Measurements from ENCODE around the gene ZFR.
"Not testable (repeated sequence)": the region's sequence is repeated elsewhere in the genome, so short reads cannot be mapped to it uniquely, and the experiment has no call there.

ZFR gene

DNA sequence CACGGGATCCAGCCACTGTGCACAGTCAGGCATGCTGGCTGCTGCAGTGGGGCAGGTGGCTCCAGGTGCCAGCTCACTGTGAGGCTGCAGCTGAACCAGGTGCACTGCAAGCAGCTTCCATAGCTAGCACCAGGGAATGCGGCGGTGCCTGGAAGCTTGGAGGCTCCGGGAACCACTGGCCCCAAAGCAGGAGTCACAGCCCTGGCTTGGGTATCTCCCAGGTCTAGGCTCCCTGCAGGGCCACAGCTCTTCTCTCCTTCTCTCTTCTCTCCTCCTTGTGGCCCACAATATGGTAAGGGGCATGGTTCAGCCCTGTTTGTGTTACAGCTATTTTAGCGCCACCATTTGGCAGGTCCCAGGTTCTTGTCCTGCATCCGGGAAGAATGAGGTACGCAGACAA is 125.1 kb downstream of the ZFR start:
- DNase-seq, result no peak

DNA sequence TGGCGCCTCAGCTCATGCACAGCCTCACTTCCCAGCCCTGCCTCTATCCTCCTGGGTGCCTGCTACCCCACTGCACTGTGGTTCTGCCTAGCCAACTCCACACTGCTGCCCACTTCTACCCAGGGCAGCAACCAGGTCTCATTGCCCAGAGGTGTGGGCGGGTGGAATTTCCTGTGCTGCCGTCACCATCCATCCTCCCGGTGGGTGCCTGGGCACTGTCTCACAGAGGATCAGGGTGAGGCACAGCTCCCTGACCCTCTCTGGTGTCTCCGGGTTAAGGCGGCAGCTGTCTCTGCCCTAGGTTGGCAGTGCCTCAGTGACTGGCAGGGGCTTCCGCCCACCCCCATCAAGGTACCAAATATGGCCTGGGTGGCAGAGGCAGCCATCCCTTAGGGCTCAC is 127.5 kb downstream of the ZFR start:
- DNase-seq, result no peak

DNA sequence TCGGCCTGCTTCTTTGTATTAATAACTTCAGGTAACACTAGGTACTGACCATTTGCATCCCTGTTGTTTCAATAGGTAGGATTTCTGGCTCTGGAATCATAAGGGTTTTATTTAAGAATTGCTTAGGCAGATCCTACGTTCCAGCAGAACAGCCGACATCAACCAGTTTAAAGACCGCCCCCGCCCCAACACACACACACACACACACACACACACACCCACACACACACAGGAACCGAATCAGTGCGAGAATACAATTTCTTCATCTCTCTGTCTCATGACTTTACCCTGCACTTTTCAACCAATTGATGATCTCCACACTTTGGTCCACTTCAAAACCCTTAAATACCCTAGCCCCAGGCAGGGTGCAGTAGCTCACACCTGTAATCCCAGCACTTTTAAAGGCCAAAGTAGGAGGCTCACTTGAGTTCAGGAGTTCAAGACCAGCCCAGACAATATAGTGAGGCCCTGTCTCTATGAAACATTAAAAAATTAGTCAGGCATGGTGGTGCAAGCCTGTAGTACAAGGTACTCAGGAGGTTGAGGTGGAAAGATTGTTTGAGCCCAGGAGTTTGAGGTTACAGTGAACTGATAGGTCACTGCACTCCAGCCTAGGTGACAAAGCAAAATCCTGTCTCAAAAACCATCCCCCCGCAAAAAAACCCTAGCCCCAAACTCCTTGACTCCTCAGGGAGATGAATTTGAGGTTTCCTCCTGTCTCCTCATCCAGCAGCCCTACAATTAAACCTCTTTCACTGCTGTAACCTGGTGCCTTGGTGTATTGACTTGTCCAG is 129.1 kb downstream of the ZFR start:
- DNase-seq, result no peak

DNA sequence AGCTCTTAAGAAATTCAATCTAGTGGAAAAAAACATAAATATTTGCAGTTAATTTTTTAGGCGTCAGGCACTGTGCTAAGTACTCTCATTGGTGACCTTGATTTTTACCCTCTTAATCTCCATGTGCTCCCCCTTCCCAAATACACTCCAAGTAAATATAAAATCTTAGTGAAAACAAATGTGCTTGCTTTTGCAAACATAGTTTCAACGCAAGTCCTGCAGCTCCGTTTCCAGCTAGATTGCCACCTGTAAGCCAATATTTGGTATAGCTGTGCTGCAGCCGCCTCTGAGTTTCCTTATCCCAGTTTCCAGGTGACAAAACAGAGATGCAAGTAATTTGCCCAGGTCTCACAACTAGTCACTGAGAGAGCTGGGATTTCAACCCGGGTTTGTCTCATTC is 129.9 kb downstream of the ZFR start:
- no peak for DNase-seq

DNA sequence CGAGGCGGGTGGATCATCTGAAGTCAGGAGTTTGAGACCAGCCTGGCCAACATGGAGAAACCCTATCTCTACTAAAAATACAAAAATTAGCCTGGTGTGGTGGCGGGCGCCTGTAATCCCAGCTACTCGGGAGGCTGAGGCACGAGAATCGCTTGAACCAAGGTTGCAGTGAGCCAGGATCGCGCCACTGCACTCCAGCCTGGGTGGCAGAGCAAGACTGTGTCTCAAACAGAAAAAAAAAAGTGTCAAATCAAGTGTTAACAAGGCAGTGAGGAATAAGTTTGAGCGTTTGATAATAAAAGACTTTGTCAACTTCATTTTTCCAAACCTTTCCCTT is 130.4 kb downstream of the ZFR start:
- not testable (repeated sequence) for DNase-seq

DNA sequence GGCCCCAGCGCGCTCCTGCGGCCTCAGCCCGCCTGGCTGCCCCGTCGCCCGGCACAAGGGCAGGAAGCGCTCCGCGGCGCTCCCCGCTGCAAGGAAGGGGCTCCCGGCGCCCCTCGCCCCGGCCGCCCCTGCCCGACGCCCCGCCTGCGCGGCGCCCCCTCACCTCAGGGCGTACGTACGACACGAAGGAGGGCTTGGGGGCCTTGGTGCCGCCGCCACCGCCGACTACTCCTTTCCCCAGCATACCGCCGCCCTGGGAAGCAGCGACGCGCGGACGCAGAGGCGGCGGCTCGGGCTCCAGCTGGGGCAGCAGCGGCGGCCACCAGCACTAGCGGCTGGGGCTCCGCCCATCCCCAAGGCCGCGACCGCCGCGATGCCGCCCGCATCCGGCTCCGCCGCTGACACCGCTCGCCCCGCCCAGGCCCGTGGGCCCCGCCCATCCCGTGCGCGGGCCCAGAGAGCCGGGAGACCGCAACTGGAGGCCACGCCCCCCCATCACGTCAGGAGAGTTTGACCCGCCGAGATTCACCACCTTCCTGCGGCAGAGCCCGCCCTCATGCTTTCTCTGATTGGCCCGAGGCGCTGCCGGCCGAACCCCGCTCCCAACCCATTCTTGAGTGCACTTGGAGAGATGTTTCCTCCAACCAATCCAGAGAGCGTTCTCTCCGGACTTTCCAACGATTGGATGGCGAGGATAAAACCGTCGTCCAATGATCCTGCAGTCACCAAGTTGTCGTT is 131.8 kb downstream of the ZFR start, which contains the start of gene MTMR12:
Gene MTMR12, minus strand, starts transcription at position 345 of the 738 bp plus-strand sequence. Its CDS starts 101 bp downstream, at position 244.
- peak; percentile 100 for DNase-seq

DNA sequence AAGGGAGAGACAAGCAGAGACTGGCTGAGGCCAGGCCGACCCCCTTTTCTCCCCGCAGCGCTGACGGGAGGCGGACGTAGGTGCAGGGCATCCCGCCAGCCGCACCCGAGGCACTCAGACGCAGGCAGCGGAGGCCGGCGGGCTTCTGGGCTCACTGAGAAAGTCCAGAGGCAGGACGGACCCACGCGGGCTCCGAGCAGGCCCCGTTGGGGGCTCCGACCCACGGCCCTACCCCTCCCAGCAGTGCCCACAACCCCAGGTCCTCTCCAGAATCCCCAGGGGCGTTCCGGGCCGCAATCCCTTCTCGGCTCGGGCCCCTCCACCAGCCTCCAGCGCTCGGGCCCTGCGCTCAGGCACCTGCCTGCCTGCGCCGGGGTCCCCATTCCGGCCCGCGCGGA is 132.3 kb downstream of the ZFR start:
- DNase-seq, result peak; percentile 56

DNA sequence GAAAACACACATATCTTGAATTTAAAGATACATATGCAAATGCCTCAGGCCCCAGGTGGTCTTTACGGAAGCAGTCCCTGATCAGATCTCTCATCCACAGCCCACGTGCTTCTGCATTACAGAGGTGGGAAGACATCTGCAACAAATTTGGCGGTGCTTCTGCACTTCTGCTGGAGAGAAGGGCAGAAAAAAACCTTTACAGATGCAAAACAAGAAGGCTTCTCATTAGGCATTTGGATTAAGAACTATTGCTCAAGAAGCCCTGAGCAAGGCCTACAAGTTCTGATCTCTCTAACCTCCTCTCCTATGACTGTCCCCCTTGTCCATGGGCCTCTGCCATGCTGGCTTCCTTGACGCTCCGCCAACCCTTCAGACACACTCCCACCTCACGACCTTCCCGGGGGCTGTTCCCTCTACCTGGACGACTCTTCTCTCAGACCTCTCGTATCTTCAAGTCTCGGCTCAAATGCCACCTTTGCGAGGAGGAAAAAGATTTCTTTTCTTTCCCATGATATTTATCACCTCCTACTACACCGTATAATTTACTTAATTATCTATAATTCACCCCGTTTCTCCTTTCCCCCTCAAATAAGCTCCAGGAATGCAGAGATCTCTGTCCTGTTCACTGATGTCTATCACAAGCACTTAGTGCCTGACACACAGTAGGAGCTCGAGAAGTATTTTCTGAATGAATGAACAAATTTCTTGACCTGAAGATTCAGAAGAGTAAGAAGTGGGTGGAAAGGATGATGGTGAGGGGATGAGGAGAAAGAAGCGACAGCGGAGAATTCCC is 132.9 kb downstream of the ZFR start:
- DNase-seq, result no peak

DNA sequence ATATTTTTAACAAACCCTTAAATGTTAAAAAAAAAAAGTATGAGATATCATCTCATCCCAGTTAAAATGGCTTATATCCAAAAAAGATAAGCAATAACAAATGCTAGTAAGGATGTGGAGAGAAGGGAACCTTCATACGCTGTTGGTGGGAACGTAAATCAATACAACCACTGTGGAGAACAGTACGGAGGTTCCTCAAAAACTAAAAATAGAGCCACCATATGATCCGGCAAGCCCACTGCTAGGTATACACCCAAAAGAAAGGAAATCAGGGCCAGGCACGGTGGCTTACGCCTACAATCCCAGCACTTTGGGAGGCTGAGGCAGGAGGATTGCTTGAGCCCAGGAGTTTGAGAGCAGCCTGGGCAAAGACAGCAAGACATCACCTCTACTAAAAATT is 134.8 kb downstream of the ZFR start:
- no peak for DNase-seq

DNA sequence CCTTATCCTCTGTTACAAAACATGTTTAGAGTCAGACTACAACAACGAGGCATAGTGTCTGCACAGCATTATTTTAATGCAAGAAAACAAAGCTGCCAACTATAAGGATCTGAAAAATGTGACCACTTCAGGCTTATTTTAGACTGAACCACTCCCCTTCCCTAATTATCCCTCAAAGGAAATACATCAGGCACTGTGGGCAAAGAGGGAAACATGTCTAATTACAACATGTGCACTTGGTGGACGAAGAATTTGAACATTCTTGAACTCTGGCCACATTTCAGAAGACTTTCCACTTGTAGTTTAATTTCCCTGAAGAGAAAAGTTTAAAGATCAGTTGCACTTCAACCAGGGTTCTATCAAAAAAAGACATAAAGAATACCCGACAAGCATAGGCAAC is 135.6 kb downstream of the ZFR start:
- no peak for DNase-seq

DNA sequence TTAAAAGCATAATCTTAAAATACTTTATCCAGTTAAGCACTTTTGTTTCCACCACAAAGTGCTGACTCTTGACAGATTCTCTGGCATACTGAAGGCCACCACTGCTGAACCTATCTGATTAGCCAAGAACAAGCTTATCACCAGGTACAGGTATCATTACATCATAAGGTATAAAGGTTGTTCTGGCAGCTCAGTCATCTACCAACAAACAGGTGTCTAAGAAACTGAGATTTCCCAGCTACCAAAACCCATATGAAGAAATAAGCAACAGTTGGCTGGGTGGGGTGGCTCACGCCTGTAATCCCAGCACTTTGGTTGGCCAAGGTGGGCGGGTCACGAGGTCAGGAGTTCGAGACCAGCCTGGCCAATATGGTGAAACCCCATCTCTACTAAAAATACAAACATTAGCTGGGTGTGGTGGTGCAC is 136.8 kb downstream of the ZFR start:
- DNase-seq, result no peak

DNA sequence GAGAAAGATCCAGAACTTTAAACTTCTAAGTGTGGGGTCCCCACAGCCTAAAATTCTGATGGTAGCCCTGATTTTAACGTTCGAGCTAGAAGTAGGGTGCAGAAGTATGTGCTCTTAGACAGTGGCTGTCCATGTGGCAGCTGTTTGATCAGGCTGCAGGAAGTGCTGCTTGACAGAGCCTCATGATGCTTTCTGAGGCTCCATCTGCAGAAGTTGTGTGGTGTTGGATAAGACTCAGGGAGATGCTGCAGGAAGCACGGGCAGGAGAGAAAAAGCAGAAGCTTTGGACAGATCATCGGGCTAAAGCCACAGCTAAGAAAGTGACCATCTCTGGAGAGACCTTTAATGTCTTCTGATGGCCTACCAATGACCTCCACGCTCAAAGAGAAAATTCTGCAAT is 139.9 kb downstream of the ZFR start:
- DNase-seq, result no peak

All from HCEC 1CT (cell line).